ENCODE measurements around the gene GABRG3. TPM values are rescaled to one million over a fixed set of nuclear protein-coding genes. Genes with fewer than 3 reads are reported as not detected.

Gene GABRG3
- total and polyA plus RNA-seq, 7 donors, result not detected

DNA sequence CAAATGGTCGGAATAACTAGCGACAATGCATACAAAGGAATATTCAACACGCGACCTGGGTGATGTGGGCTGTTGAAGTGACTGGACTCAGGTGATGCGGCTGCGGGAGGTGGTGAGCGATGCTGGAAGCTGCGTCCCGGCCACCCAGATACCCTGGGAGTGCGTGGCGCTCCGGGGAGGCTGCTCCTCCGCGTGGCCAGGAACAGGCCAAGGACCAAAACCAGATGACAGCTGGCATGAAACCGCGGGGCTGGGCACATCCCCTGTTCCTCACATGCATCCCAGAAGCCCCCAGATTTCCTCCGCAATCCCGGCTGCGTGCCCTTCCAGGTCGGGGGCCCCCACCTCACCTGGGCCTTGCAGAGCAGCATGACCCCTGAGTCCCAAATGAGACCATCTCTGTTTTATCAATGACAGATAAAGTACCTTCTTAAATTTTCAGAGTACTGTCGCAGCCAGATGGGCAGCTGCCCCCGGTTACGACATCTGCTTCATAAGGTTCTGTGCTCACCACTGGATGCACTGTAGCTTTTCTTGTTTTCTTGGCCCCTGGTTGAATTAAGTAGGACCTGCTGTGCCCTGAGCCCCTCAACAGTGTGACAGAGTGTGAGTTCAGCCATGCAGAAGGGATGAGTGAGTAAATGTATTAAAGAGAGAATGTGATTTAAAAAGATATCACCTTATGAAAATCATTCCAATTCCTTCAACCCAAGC, 278.2 kb downstream of the GABRG3 start:
- Histone ChIP-seq H3K36me3 (ENCODE audit: insufficient read depth in 1 of 2, low read depth in 1 of 2) (no peaks in the 10 kb centered on the region), H3K4me3 (no peak overlapping the region), H3K9me3 (no peaks in the 10 kb centered on the region), H3K27ac (no peak overlapping the region), H3K27me3 (ENCODE audit: insufficient read depth in 3 of 3, low read length in 2 of 3) (no peaks in the 10 kb centered on the region), H3K4me1 (no peaks in the 10 kb centered on the region)
- ATAC-seq (no peak), DNase-seq (no peak)
- WGBS, 3 donors, result 88 to 91% (median 89%) methylated on average over 21 to 23 of the region's 23 CpGs
- intact Hi-C loops (cut with DNase I), result no loop called here
- no peak for TF ChIP-seq CTCF (IDR thresholded peaks at IDR 0.05)

DNA sequence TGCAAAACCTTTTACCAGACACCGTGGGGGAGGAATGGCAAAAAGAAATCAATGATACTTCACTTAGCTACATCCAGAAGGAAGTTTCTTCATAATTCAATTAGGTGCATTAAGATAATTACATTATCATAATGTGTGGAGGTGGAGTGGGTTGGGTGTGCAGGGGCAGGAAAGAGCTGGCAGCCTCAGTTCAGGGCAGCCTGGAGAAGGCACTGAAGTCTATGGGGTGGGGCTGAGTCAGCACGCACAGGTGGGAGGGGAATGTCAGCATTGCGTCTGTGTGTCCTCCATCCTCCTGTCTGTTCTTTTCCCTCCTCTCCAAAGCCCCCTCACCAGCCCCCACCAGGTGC, 278.8 kb downstream of the GABRG3 start:
- Histone ChIP-seq H3K27me3 (ENCODE audit: insufficient read depth in 3 of 3, low read length in 2 of 3) (no peaks in the 10 kb centered on the region), H3K4me3 (no peak overlapping the region), H3K4me1 (no peaks in the 10 kb centered on the region), H3K9me3 (no peaks in the 10 kb centered on the region), H3K36me3 (ENCODE audit: insufficient read depth in 1 of 2, low read depth in 1 of 2) (no peaks in the 10 kb centered on the region), H3K27ac (no peak overlapping the region)
- ATAC-seq (no peak), DNase-seq (no peak)
- TF ChIP-seq CTCF (IDR thresholded peaks at IDR 0.05), result no peak
- intact Hi-C loops (cut with DNase I), result no loop called here
- 70 to 87% (median 82%) methylated on average over 3 of the region's 3 CpGs for WGBS, 3 donors

DNA sequence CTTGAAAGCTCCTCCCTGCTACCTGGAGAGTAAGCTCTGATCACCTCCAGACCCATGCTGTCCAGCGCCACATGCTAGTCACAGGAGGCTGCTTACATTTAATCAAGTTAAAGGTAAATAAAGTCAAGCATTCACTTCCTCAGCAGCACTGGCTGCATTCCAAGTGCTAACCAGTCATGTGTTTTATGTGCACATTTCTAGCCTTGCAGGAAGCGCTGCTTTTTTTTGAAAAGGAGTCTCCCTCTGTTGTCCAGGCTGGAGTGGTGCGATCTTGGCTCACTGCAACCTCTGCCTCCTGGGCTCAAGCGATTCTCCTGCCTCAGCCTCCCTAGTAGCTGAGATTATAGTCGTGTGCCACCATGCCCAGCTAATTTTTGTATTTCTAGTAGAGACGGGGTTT, 279.2 kb downstream of the GABRG3 start:
- no peak for TF ChIP-seq CTCF (IDR thresholded peaks at IDR 0.05)
- DNase-seq, result no peak
- no peak for ATAC-seq
- no peaks in the 10 kb centered on the region for H3K9me3 ChIP-seq
- H3K27me3 ChIP-seq (ENCODE audit: insufficient read depth in 3 of 3, low read length in 2 of 3), result no peaks in the 10 kb centered on the region
- intact Hi-C loops (cut with DNase I), result no loop called here
- H3K27ac ChIP-seq, result no peak overlapping the region
- no peaks in the 10 kb centered on the region for H3K4me1 ChIP-seq
- no peak overlapping the region for H3K4me3 ChIP-seq
- WGBS, 3 donors, result 80 to 84% (median 81%) methylated on average over 6 of the region's 6 CpGs
- no peaks in the 10 kb centered on the region for H3K36me3 ChIP-seq (ENCODE audit: insufficient read depth in 1 of 2, low read depth in 1 of 2)

DNA sequence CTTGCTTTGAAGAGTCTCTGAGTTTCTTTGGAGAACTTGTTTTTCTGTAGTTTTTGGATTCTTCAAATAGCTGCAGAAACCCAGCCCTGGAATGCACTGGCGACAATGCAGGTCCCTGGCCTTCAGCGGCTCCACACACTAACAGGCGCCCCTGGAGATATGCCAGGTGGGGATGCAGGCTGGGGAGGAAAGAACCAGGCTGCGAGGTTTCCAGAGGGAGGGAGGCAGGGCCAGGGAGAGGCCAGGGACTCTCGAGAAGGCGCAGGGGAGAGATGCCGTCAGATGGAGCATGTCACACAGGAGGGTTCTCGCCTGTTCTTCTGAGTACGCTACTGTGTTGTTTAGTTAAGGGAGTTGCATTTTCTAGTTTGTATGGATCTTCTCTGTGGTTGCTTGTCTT, 283.1 kb downstream of the GABRG3 start:
- intact Hi-C loops (cut with DNase I), result no loop called here
- no peaks in the 10 kb centered on the region for H3K4me1 ChIP-seq
- no peak for DNase-seq
- H3K36me3 ChIP-seq (ENCODE audit: insufficient read depth in 1 of 2, low read depth in 1 of 2), result no peaks in the 10 kb centered on the region
- no peaks in the 10 kb centered on the region for H3K9me3 ChIP-seq
- no peak for TF ChIP-seq CTCF (IDR thresholded peaks at IDR 0.05)
- WGBS, 3 donors, result 50 to 53% (median 53%) methylated on average over 9 of the region's 9 CpGs
- no peak for ATAC-seq
- no peak overlapping the region for H3K4me3 ChIP-seq
- H3K27ac ChIP-seq, result no peak overlapping the region
- H3K27me3 ChIP-seq (ENCODE audit: insufficient read depth in 3 of 3, low read length in 2 of 3), result no peaks in the 10 kb centered on the region

GRCh38 chr15:27254801-27255200, 283.8 kb downstream of the GABRG3 start:
- Histone ChIP-seq H3K36me3 (ENCODE audit: insufficient read depth in 1 of 2, low read depth in 1 of 2) (no peaks in the 10 kb centered on the region), H3K9me3 (no peaks in the 10 kb centered on the region), H3K27me3 (ENCODE audit: insufficient read depth in 3 of 3, low read length in 2 of 3) (no peaks in the 10 kb centered on the region), H3K27ac (no peak overlapping the region), H3K4me3 (no peak overlapping the region), H3K4me1 (no peaks in the 10 kb centered on the region)
- intact Hi-C loops (cut with DNase I), result no loop called here
- no peak for TF ChIP-seq CTCF (IDR thresholded peaks at IDR 0.05)
- no peak for ATAC-seq
- no peak for DNase-seq
- WGBS, 3 donors, result 61 to 83% (median 75%) methylated on average over 2 to 3 of the region's 3 CpGs

Data from psoas muscle (tissue), 8 donors.